CD4-positive, alpha-beta T cell (primary cell): ENCODE data around the gene TMEM208. TPM values are rescaled to one million over a fixed set of nuclear protein-coding genes. Genes with fewer than 3 reads are reported as not detected.

ENCODE experiments used
- ATAC-seq: fragments of 200-7000 bp; cut with Tn5 transposase; one replicate; pipeline ENCODE4 v1.10.0; 2022; ENCODE audit warnings: mild to moderate bottlenecking; ENCODE audit not compliant: poor library complexity
- CTCF ChIA-PET: fragments of 350-600 bp; sonication (Branson Sonifier 250); formaldehyde crosslinking; loops from one replicate; lab custom pipeline; 2021; ENCODE audit warnings: antibody characterized with exemption, inconsistent platforms; lab: Charles Lee
- POLR2A ChIA-PET: fragments of 350-600 bp; sonication (Branson Sonifier 250); formaldehyde crosslinking; loops from one replicate; lab custom pipeline; 2021; ENCODE audit warnings: antibody characterized with exemption, inconsistent platforms; lab: Charles Lee
- DNase-seq, 14 experiments: peaks; one replicate each; pipeline ENCODE4 v3.0.0-alpha.2; 2013 to 2020; ENCODE audit warnings: mixed read lengths in 2 of 14
- H3K27ac ChIP-seq, 2 donors: one replicate each; pipeline versions ENCODE4 v1.5.1 to v1.7.0; 2013; ENCODE audit warnings: low read length in 2 of 2, low read depth in 1 of 2, mild to moderate bottlenecking in 1 of 2
- H3K27me3 ChIP-seq, 2 experiments: 1 replicate in 1 of 2; 2 replicates in 1 of 2; pipeline versions ENCODE4 v1.6.1 to v1.7.0; 2013; ENCODE audit warnings: low read length in 2 of 2, control low read depth in 1 of 2, mild to moderate bottlenecking in 1 of 2, moderate library complexity in 1 of 2; ENCODE audit not compliant: insufficient read depth in 2 of 2, control insufficient read depth in 1 of 2
- H3K36me3 ChIP-seq: one replicate; pipeline ENCODE4 v1.6.1; 2013; ENCODE audit warnings: low read length, control low read depth; ENCODE audit not compliant: insufficient read depth
- H3K4me1 ChIP-seq: one replicate; pipeline ENCODE4 v1.6.1; 2013; ENCODE audit warnings: low read length, control low read depth; ENCODE audit not compliant: insufficient read depth
- H3K4me3 ChIP-seq: one replicate; pipeline ENCODE4 v1.5.1; 2013; ENCODE audit warnings: mild to moderate bottlenecking, low read length, moderate library complexity
- H3K9me3 ChIP-seq, 2 experiments: 1 replicate in 1 of 2; 2 replicates in 1 of 2; pipeline versions ENCODE4 v1.6.1 to v1.7.0; 2013; ENCODE audit warnings: low read length in 2 of 2, mild to moderate bottlenecking in 2 of 2, control low read depth in 1 of 2, moderate library complexity in 1 of 2; ENCODE audit not compliant: control insufficient read depth in 1 of 2, insufficient read depth in 1 of 2
- H3K27ac Mint-ChIP-seq: one replicate; pipeline ENCODE4 v1.8.0; 2020; ENCODE audit warnings: mixed read lengths
- H3K27me3 Mint-ChIP-seq: one replicate; pipeline ENCODE4 v1.8.0; 2021; ENCODE audit warnings: mixed read lengths
- H3K36me3 Mint-ChIP-seq: one replicate; pipeline ENCODE4 v1.8.0; 2021; ENCODE audit warnings: low read depth, mixed read lengths
- H3K4me1 Mint-ChIP-seq: one replicate; pipeline ENCODE4 v1.8.0; 2021; ENCODE audit warnings: low read depth, mixed read lengths
- H3K4me3 Mint-ChIP-seq: one replicate; pipeline ENCODE4 v1.8.0; 2020; ENCODE audit warnings: mild to moderate bottlenecking, mixed read lengths
- H3K9me3 Mint-ChIP-seq: one replicate; pipeline ENCODE4 v1.8.0; 2020; ENCODE audit warnings: mixed read lengths
- intact Hi-C, 2 experiments: fragments of 100-400 bp; cut with DNase I in 1 of 2; cut with micrococcal nuclease in 1 of 2; formaldehyde crosslinking; loops; one replicate each; pipeline versions ENCODE4 v1.15.1 to v1.9.0; 2023 to 2025; cut with DNase I, micrococcal nuclease
- total RNA-seq, 174 experiments: library from RNA in 2 of 174; stranded (reverse) in 2 of 174; gene quantifications; one replicate each; pipeline ENCODE4 v1.2.3 and lab custom pipeline; 2021 to 2026
- TF ChIP-seq, protein P1 (sequence below): fragments of 200-600 bp; IDR thresholded peaks from one replicate; pipeline ENCODE4 v1.8.0; 2022; ENCODE audit warnings: antibody characterized with exemption, mild to moderate bottlenecking

Gene TMEM208
- total RNA-seq, 2 experiments from 2014 or later, result 35.8 to 37.6 TPM

DNA sequence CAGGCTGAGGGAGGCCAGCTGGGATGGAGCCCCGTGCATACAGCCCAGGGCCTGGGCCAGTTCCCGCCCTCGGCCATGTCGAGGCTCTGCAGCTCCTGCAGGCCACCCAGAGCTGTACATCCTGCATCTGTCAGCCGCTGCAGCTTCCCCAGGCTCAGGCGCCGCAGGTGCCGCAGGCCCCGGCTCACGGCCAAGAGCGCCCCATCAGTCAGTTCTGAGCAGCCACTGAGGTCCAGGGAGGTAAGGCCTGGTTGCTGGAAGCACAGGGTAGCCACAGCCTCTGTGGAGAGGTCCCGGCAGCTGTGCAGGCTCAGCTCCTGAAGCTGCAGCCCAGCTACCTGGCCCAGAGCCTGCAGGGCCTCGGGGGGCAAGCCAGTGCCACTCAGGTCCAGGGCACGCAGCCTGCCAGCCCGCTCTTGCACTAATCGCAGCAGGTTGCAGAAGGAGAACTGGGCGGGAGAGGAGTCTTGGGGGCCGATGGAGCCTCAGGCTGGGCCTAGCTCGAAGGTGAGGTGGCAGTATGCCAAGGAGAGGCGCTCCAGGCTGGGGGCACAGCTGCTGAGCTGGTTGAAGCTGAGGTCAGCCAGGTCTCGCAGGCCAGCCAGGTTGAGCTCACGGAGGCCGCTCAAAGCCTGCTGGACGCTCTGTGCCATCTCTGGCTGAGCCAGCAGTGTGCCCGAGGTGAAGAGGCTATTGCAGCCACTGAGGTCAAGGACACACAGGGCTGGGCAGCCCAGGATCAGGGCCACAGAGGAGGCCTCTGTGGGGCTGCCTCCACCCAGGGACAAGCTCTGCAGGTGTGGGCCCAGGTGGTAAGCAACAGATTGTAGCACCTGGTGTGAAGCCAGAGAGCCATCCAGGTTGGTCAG is 16.6 kb upstream of the TMEM208 start:
- Mint-ChIP-seq H3K4me1 (no peaks in the 10 kb centered on the region), H3K9me3 (no peaks in the 10 kb centered on the region), H3K4me3 (no peak overlapping the region), H3K27ac (no peak overlapping the region), H3K27me3 (no peaks in the 10 kb centered on the region), H3K36me3 (peaks cover 5% of the 10 kb centered on the region)
- no peak for ATAC-seq
- Histone ChIP-seq H3K36me3 (peaks cover 16% of the 10 kb centered on the region), H3K4me1 (no peaks in the 10 kb centered on the region), H3K27ac (no peak overlapping the region), H3K4me3 (no peak overlapping the region), H3K27me3 (no peaks in the 10 kb centered on the region), H3K9me3 (no peaks in the 10 kb centered on the region)
- ChIA-PET CTCF (no interaction called here), POLR2A (interaction anchor here (1.3 kb wide), 1 partner anchor 16 kb away, joined by 3 read pairs; the partner anchor contains the start of gene TMEM208)
- intact Hi-C loops, result no loop called here
- DNase-seq, result no peak
- TF ChIP-seq, protein P1, sequence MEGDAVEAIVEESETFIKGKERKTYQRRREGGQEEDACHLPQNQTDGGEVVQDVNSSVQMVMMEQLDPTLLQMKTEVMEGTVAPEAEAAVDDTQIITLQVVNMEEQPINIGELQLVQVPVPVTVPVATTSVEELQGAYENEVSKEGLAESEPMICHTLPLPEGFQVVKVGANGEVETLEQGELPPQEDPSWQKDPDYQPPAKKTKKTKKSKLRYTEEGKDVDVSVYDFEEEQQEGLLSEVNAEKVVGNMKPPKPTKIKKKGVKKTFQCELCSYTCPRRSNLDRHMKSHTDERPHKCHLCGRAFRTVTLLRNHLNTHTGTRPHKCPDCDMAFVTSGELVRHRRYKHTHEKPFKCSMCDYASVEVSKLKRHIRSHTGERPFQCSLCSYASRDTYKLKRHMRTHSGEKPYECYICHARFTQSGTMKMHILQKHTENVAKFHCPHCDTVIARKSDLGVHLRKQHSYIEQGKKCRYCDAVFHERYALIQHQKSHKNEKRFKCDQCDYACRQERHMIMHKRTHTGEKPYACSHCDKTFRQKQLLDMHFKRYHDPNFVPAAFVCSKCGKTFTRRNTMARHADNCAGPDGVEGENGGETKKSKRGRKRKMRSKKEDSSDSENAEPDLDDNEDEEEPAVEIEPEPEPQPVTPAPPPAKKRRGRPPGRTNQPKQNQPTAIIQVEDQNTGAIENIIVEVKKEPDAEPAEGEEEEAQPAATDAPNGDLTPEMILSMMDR, result no peak

DNA sequence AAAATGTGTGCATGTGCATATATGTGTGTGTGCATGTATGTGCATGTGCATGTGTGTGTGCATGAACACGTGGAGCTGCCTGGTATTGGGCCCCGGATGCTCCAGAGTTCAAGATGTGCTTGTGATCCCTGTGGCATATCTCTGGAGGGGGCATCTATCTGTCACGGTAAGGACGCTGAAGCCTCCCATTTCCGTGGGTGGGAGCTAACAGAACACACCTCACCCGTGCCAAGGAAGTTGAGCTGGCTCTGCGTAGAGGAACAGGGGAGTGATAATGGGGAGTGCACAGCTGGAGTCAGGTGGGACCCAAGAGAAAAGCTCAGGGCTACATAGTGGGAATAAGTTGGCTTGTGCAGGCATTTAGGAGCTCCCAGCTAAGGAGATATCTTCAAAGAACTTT is 15.3 kb upstream of the TMEM208 start:
- POLR2A ChIA-PET, result no interaction called here
- no peaks in the 10 kb centered on the region for H3K9me3 Mint-ChIP-seq

DNA sequence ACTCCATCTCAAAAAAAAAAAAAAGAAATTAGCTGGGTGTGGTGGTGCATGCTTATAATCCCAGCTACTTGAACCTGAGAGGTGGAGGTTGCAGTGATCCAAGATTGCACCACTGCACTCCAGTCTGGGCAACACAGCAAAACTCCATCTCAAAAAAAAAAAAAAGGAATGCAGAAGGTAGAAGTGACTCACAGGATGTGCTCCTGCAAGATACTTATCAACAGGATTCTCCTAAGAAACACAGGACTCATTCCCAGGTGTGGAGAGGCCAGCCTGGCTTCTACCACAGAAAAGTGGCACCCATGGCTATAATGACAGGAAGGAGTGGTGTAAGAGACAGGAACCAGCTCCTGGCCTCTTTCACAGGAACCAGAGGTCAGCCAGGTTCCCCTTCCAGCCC is 14.2 kb upstream of the TMEM208 start:
- no peak overlapping the region for H3K4me3 ChIP-seq
- CTCF ChIA-PET, result no interaction called here

More for the DNA sequence above, 15.3 kb upstream of the TMEM208 start:
- H3K4me3 ChIP-seq, result no peak overlapping the region
- H3K4me1 Mint-ChIP-seq, result no peaks in the 10 kb centered on the region
- TF ChIP-seq, protein P1, result no peak
- no peak for ATAC-seq
- peaks cover 11% of the 10 kb centered on the region for H3K36me3 ChIP-seq
- no peaks in the 10 kb centered on the region for H3K27me3 ChIP-seq
- DNase-seq, result no peak
- H3K4me1 ChIP-seq, result no peaks in the 10 kb centered on the region
- H3K4me3 Mint-ChIP-seq, result no peak overlapping the region
- no peaks in the 10 kb centered on the region for H3K27me3 Mint-ChIP-seq
- intact Hi-C loops, result no loop called here
- peaks cover 2% of the 10 kb centered on the region for H3K36me3 Mint-ChIP-seq
- no peaks in the 10 kb centered on the region for H3K9me3 ChIP-seq
- CTCF ChIA-PET, result no interaction called here
- H3K27ac Mint-ChIP-seq, result no peak overlapping the region
- no peak overlapping the region for H3K27ac ChIP-seq

More for the DNA sequence above, 14.2 kb upstream of the TMEM208 start:
- Histone ChIP-seq H3K9me3 (no peaks in the 10 kb centered on the region), H3K36me3 (peaks cover 10% of the 10 kb centered on the region), H3K4me1 (no peaks in the 10 kb centered on the region), H3K27me3 (no peaks in the 10 kb centered on the region), H3K27ac (no peak overlapping the region)
- Mint-ChIP-seq H3K36me3 (peaks cover 9% of the 10 kb centered on the region), H3K27ac (no peak overlapping the region), H3K4me1 (no peaks in the 10 kb centered on the region), H3K9me3 (no peaks in the 10 kb centered on the region), H3K4me3 (no peak overlapping the region), H3K27me3 (no peaks in the 10 kb centered on the region)
- TF ChIP-seq, protein P1, result no peak
- ATAC-seq (no peak), DNase-seq (no peak)
- POLR2A ChIA-PET, result no interaction called here
- intact Hi-C loops, result no loop called here
